ENCODE results near the gene HCST. TPM values are rescaled to one million over a fixed set of nuclear protein-coding genes. Genes with fewer than 3 reads are reported as not detected.

Gene HCST
- total and polyA plus RNA-seq, 2 of the 4 experiments (the other 2 are of a cell fraction): 1.5 TPM; not detected in 1

DNA sequence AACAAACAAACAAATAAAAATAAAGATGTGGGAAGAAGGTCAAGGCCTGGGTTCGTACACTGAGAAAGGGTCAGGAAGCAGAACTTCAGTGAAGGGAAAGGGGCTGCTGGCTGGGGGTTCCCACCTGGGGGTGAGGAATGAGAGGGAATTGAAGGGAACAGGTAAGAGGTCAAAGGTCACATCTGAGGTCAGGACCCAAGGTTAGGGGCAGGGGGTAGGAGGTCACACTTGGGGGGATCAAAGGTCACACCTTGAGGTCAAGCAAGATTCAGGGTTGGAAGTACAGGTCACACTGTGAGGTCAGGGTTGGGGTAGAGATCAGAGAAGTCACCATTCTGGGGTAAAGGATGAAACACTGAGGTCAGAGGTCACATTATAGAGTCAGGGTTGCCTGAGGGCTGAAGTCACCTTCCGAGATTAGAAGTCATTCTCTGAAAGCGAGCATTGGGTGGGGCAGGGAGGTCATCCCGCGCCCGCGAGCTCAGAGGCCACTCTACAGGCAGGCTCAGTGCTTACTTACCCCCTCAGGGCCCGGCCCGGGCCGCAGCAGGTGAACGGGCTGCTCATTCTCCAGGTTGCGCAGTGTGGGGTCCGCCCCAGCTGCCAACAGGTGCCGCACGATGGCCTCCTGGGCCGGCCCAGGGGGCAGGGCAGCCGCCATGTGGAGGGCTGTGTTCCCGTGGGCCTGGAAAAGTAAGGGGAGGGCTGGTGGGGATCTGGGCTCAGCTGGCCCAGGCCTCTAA, 12.8 kb upstream of the HCST start:
- Histone ChIP-seq H3K9me1 (ENCODE audit: insufficient read depth, low read length) (no peaks in the 10 kb centered on the region; the same call in 1 of the 2 replicates), H3K9ac (ENCODE audit: low read depth, low read length) (no peak overlapping the region), H2BK20ac (ENCODE audit: low read depth, low read length) (no peak overlapping the region), H2BK120ac (ENCODE audit: low read depth, low read length) (no peak overlapping the region), H3K14ac (replicated peaks; ENCODE audit: low read depth, low read length) (no peak overlapping the region), H3K23ac (ENCODE audit: low read depth, low read length) (no peak overlapping the region), H3K18ac (ENCODE audit: low read depth, low read length) (no peak overlapping the region), H3K4me3 (ENCODE audit: insufficient read depth, low read depth, low read length) (no peak overlapping the region), H3K56ac (ENCODE audit: extremely low read depth, insufficient read depth, low read length) (no peak overlapping the region), H3K4me1 (ENCODE audit: control insufficient read depth, insufficient read depth, low read length) (no peaks in the 10 kb centered on the region), H2AFZ (replicated peaks; ENCODE audit: low read length, poor library complexity) (no peak overlapping the region), H2BK5ac (ENCODE audit: low read depth, low read length, poor library complexity, severe bottlenecking) (no peak overlapping the region), H2AK5ac (ENCODE audit: low read depth, low read length) (no peak overlapping the region), H4K91ac (ENCODE audit: insufficient read depth, low read depth, low read length) (no peak overlapping the region), H4K5ac (ENCODE audit: low read depth, low read length) (no peak overlapping the region), H3K79me1 (ENCODE audit: low read depth in 1 of 2, low read length in 2 of 2) (peaks cover 2 to 8% of the 10 kb centered on the region in 2 experiments; a peak in 1 of 4 replicates), H3K27ac (ENCODE audit: insufficient read depth, low read length) (no peak overlapping the region), H3K27me3 (ENCODE audit: control insufficient read depth, insufficient read depth, low read length) (no peaks in the 10 kb centered on the region), H3K4me2 (ENCODE audit: low read depth, low read length) (no peak overlapping the region), H3K36me3 (ENCODE audit: control insufficient read depth, insufficient read depth, low read length) (peaks cover 35% of the 10 kb centered on the region), H3K9me3 (ENCODE audit: control insufficient read depth, insufficient read depth, low read length) (no peaks in the 10 kb centered on the region), H4K20me1 (ENCODE audit: insufficient read depth, low read length) (no peaks in the 10 kb centered on the region), H2AK9ac (replicated peaks; ENCODE audit: low read depth, low read length, poor library complexity) (no peak overlapping the region), H2BK15ac (ENCODE audit: low read depth, low read length) (no peak overlapping the region), H3K4ac (ENCODE audit: low read depth, low read length) (no peak overlapping the region), H4K8ac (ENCODE audit: low read depth in 2 of 2, low read length in 2 of 2) (no peak overlapping the region)
- intact Hi-C loops (cut with micrococcal nuclease): no loop called here
- DNase-seq (no peak), ATAC-seq (ENCODE audit: low read depth) (no peak)
- dilution Hi-C loops (cut with HindIII; ENCODE audit: low sequenced_read_pairs, unreplicated experiment): no loop called here
- TF ChIP-seq, protein P1, sequence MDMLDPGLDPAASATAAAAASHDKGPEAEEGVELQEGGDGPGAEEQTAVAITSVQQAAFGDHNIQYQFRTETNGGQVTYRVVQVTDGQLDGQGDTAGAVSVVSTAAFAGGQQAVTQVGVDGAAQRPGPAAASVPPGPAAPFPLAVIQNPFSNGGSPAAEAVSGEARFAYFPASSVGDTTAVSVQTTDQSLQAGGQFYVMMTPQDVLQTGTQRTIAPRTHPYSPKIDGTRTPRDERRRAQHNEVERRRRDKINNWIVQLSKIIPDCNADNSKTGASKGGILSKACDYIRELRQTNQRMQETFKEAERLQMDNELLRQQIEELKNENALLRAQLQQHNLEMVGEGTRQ (IDR thresholded peaks at IDR 0.05; ENCODE audit: low read depth, low read length): no peak
- TF ChIP-seq SMC3 (IDR thresholded peaks at IDR 0.05; ENCODE audit: low read depth, low read length) (no peak), MAFK (IDR thresholded peaks at IDR 0.05; ENCODE audit: low read depth, low read length) (no peak), CHD1 (IDR thresholded peaks at IDR 0.05; ENCODE audit: low read depth, low read length) (no peak), RCOR1 (IDR thresholded peaks at IDR 0.05; ENCODE audit: insufficient replicate concordance, low read length) (no peak), RAD21 (IDR thresholded peaks at IDR 0.05; ENCODE audit: low read length) (no peak), FOS (IDR thresholded peaks at IDR 0.05; ENCODE audit: low read depth, low read length) (no peak), NFE2L2 (IDR thresholded peaks at IDR 0.05; ENCODE audit: low read depth, low read length) (no peak), BHLHE40 (IDR thresholded peaks at IDR 0.05; ENCODE audit: low read depth, low read length) (no peak), POLR2A (IDR thresholded peaks at IDR 0.05; ENCODE audit: low read depth, low read length) (no peak), CEBPB (IDR thresholded peaks at IDR 0.05; ENCODE audit: low read depth, low read length) (no peak), RFX5 (IDR thresholded peaks at IDR 0.05; ENCODE audit: low read depth, low read length) (no peak), MXI1 (IDR thresholded peaks at IDR 0.05; ENCODE audit: borderline replicate concordance, low read depth, low read length) (no peak), MAZ (IDR thresholded peaks at IDR 0.05; ENCODE audit: borderline replicate concordance, low read depth, low read length) (no peak)
- TF ChIP-seq, protein P2, sequence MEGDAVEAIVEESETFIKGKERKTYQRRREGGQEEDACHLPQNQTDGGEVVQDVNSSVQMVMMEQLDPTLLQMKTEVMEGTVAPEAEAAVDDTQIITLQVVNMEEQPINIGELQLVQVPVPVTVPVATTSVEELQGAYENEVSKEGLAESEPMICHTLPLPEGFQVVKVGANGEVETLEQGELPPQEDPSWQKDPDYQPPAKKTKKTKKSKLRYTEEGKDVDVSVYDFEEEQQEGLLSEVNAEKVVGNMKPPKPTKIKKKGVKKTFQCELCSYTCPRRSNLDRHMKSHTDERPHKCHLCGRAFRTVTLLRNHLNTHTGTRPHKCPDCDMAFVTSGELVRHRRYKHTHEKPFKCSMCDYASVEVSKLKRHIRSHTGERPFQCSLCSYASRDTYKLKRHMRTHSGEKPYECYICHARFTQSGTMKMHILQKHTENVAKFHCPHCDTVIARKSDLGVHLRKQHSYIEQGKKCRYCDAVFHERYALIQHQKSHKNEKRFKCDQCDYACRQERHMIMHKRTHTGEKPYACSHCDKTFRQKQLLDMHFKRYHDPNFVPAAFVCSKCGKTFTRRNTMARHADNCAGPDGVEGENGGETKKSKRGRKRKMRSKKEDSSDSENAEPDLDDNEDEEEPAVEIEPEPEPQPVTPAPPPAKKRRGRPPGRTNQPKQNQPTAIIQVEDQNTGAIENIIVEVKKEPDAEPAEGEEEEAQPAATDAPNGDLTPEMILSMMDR (conservative IDR thresholded peaks at IDR 0.05; ENCODE audit: low read depth, low read length): no peak
- TF ChIP-seq, protein P3, sequence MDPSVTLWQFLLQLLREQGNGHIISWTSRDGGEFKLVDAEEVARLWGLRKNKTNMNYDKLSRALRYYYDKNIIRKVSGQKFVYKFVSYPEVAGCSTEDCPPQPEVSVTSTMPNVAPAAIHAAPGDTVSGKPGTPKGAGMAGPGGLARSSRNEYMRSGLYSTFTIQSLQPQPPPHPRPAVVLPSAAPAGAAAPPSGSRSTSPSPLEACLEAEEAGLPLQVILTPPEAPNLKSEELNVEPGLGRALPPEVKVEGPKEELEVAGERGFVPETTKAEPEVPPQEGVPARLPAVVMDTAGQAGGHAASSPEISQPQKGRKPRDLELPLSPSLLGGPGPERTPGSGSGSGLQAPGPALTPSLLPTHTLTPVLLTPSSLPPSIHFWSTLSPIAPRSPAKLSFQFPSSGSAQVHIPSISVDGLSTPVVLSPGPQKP (IDR thresholded peaks at IDR 0.05; ENCODE audit: borderline replicate concordance, low read depth, low read length): no peak
- no TSS peak for BruUV-seq (replicated peaks)
- POLR2A ChIA-PET (ENCODE audit: unreplicated experiment): no interaction called here
- in situ Hi-C loops (cut with MboI; ENCODE audit: low sequenced_read_pairs): loop anchor here (5.0 kb wide), 1 partner anchor 43 kb away; no protein-coding TSS in a partner anchor
- WGBS, 2 experiments (ENCODE audit: extremely low coverage in 2 of 2, insufficient read length in 1 of 2): 89% methylated on average over 13 of the region's 18 CpGs; no CpG with 5 or more reads in 1 of the 2 experiments
- CTCF ChIA-PET: no interaction called here

All from IMR-90 (cell line).